Panc1 (cell line): Measurements from ENCODE around the gene SCAANT1. TPM values are rescaled to one million over a fixed set of nuclear protein-coding genes. Genes with fewer than 3 reads are reported as not detected.

Experiments used
- ATAC-seq: fragments of 200-7000 bp; cut with Tn5 transposase; 2 replicates; pipeline ENCODE4 v1.9.1; 2020; ENCODE audit warnings: mild to moderate bottlenecking, moderate library complexity
- BruUV-seq: library from RNA; stranded (reverse); fragments of 400-500 nt; replicated peaks from 2 replicates; lab custom pipeline; 2021; lab: Mats Ljungman, UMichigan
- CTCF ChIA-PET: fragments of 300-600 bp; sonication (Branson Sonifier 250); formaldehyde crosslinking; loops from one replicate; lab custom pipeline; 2022; ENCODE audit warnings: antibody characterized with exemption; lab: Charles Lee
- POLR2A ChIA-PET: fragments of 300-600 bp; sonication (Branson Sonifier 250); formaldehyde crosslinking; loops from one replicate; lab custom pipeline; 2022; ENCODE audit warnings: antibody characterized with exemption; lab: Charles Lee
- DNase-seq: peaks from one replicate; pipeline ENCODE4 v3.0.0-alpha.2; 2010; ENCODE audit warnings: low read depth, low spot score
- H3K27ac ChIP-seq: 2 replicates; pipeline ENCODE4 v1.5.1; 2011; ENCODE audit warnings: mild to moderate bottlenecking, low read length, inconsistent platforms
- H3K27me3 ChIP-seq: fragments of 200-500 bp; sonication (Bioruptor generic); 2 replicates; pipeline ENCODE4 v1.6.0; 2014; ENCODE audit warnings: low read length, inconsistent platforms; ENCODE audit not compliant: control insufficient read depth, insufficient read depth
- H3K36me3 ChIP-seq: fragments of 200-500 bp; sonication (Bioruptor generic); 2 replicates; pipeline ENCODE4 v1.5.1; 2014; ENCODE audit warnings: inconsistent platforms, mild to moderate bottlenecking, low read length, moderate library complexity; ENCODE audit not compliant: control insufficient read depth, insufficient read depth
- H3K4me1 ChIP-seq: 2 replicates; pipeline ENCODE4 v1.5.1; 2011; ENCODE audit warnings: inconsistent platforms, mild to moderate bottlenecking, low read length, moderate library complexity; ENCODE audit not compliant: control insufficient read depth, insufficient read depth
- H3K4me3 ChIP-seq, 2 experiments: 2 replicates each; pipeline ENCODE4 v1.5.1; 2011 to 2012; ENCODE audit warnings: low read depth in 2 of 2, low read length in 2 of 2, mild to moderate bottlenecking in 2 of 2, inconsistent platforms in 1 of 2, moderate library complexity in 1 of 2
- H3K9me3 ChIP-seq: fragments of 200-500 bp; sonication (Bioruptor generic); 2 replicates; pipeline ENCODE4 v1.5.1; 2014; ENCODE audit warnings: low read depth, mild to moderate bottlenecking, inconsistent platforms, low read length, moderate library complexity; ENCODE audit not compliant: control insufficient read depth, insufficient read depth
- POLR2AphosphoS5 ChIP-seq: IDR thresholded peaks from 2 replicates; pipeline ENCODE4 v1.6.1; 2012; ENCODE audit warnings: mild to moderate bottlenecking, low read depth, low read length, moderate library complexity
- REST ChIP-seq, 2 experiments: IDR thresholded peaks; 2 replicates each; pipeline ENCODE4 v1.6.1; 2011 to 2012; ENCODE audit warnings: low read depth in 2 of 2, control low read depth in 1 of 2, low read length in 1 of 2, mild to moderate bottlenecking in 1 of 2, moderate library complexity in 1 of 2; ENCODE audit not compliant: insufficient read depth in 1 of 2
- SIN3A ChIP-seq: IDR thresholded peaks from 2 replicates; pipeline ENCODE4 v1.6.1; 2012; ENCODE audit warnings: low read depth, mild to moderate bottlenecking, low read length, moderate library complexity, borderline replicate concordance; ENCODE audit not compliant: insufficient read depth
- TCF7L2 ChIP-seq: IDR thresholded peaks from 2 replicates; pipeline ENCODE4 v1.6.1; 2011; ENCODE audit warnings: mild to moderate bottlenecking, low read depth, low read length, inconsistent platforms
- in situ Hi-C: cut with HindIII; loops from 2 replicates; pipeline ENCODE4 v1.10.0; 2016; ENCODE audit warnings: low sequenced_read_pairs, low pct_unique_long_range_greater_than_20kb
- intact Hi-C: fragments of 100-400 bp; cut with micrococcal nuclease; formaldehyde crosslinking; loops from one replicate; pipeline ENCODE4 v1.10.0; 2022; ENCODE audit not compliant: unreplicated experiment
- total RNA-seq: library from RNA; stranded (reverse); gene quantifications from one replicate; pipeline ENCODE4 v1.2.1, GENCODE V29; 2021; ENCODE audit not compliant: unreplicated experiment
- TF ChIP-seq, protein P1 (sequence below): fragments of 450-650 bp; IDR thresholded peaks from 2 replicates; pipeline ENCODE4 v1.5.1; 2017; ENCODE audit warnings: mild to moderate bottlenecking

The SCAANT1 gene
- total RNA-seq, 1 experiment from 2014 or later, result not detected

DNA sequence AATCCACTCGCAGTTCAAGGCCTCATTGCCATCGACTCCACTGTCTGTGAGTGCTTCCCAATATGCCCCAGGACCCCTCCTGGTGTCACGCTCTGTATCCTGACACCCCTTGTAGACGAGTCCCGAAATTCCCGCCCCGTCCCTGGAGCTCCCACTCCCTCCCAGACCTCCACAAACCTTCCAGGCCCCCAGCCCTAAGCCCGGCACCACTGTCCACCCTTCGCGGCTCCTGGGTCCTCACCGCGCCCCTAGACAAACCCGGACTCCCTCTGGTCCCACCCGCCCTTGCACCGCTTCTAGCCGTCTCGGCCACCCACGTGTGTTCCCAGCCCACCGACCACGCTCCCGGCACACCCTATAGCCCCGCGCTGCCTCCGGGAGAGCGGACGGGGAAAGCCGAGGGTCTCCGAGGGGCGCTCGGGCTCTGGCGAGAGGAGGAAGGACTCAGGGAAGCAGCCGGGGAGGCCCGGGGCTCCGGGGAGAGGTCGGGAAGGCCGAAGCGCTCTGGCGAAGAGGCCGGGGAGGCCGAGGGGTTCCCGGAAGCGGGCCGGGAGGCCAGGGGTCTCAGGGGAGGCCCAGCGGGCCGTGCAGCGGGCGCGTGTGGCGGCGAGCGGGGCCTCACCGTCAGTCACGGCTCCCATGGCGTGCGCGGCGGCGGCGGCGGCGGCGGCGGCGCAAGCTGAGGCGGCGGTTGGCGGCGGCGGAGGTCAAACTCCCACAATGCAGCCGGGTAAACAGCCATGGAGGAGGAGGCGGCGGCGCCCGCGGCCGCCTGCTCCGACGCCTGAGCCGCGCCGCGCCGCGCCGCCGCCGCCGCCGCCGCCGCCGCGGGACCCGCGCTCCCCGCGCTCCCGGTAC, 48.8 kb downstream of the SCAANT1 start, which contains the start of the genes ATXN7 and THOC7:
TSS of gene ATXN7 (plus strand) at position 718 of the 858 bp plus-strand sequence. CDS start 48,732 bp downstream, outside the sequence.
TSS of gene THOC7 (minus strand) at position 656 of the 858 bp plus-strand sequence. CDS start at position 641, 15 bp downstream.
- ChIA-PET POLR2A (no interaction called here), CTCF (interaction anchor here (0.7 kb wide), 1 partner anchor 131 kb away, joined by 8 read pairs; no protein-coding TSS in a partner anchor)
- intact Hi-C loops (no loop called here), in situ Hi-C loops (no loop called here)
- no peak for DNase-seq
- Histone ChIP-seq H3K9me3 (no peaks in the 10 kb centered on the region), H3K36me3 (no peaks in the 10 kb centered on the region; the same call in 1 of the 2 replicates), H3K27me3 (no peaks in the 10 kb centered on the region), H3K4me1 (peaks cover 3% of the 10 kb centered on the region; the same call in 1 of the 2 replicates), H3K4me3 (peak within 1 kb of the TSS; percentile 70 to 79), H3K27ac (peak within 1 kb of the TSS; percentile 89)
- no TSS peak for BruUV-seq
- ATAC-seq, result peak; percentile 89
- TF ChIP-seq POLR2AphosphoS5 (no peak), REST (IDR thresholded peaks at IDR 0.05; ENCODE audit: insufficient read depth in 1 of 2, low read depth in 2 of 2, low read length in 1 of 2) (no peak), SIN3A (no peak), TCF7L2 (no peak)
- TF ChIP-seq, protein P1, sequence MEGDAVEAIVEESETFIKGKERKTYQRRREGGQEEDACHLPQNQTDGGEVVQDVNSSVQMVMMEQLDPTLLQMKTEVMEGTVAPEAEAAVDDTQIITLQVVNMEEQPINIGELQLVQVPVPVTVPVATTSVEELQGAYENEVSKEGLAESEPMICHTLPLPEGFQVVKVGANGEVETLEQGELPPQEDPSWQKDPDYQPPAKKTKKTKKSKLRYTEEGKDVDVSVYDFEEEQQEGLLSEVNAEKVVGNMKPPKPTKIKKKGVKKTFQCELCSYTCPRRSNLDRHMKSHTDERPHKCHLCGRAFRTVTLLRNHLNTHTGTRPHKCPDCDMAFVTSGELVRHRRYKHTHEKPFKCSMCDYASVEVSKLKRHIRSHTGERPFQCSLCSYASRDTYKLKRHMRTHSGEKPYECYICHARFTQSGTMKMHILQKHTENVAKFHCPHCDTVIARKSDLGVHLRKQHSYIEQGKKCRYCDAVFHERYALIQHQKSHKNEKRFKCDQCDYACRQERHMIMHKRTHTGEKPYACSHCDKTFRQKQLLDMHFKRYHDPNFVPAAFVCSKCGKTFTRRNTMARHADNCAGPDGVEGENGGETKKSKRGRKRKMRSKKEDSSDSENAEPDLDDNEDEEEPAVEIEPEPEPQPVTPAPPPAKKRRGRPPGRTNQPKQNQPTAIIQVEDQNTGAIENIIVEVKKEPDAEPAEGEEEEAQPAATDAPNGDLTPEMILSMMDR, result no peak

DNA sequence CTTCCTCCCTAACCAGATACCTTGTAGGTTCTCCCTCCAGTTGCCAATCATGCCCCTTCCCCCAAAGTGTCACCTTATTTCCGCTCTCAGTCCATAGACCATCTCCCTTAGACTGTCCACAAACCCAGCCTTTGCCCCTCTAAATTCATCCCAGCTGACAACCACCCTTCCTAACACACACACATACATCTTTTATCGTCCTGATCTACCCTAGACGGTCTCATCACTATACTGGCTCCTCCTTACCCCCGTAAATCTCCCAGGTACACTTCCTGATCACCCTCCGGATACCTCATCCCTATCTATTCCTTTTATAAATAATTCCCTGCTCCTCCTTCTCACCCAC, 49.4 kb downstream of the SCAANT1 start:
- BruUV-seq, result no TSS peak
- no peak for ATAC-seq
- no peaks in the 10 kb centered on the region; the same call in 1 of the 2 replicates for H3K36me3 ChIP-seq
- H3K4me1 ChIP-seq, result peaks cover 3% of the 10 kb centered on the region; the same call in 1 of the 2 replicates
- peak overlapping the region; percentile 89 for H3K27ac ChIP-seq
- DNase-seq, result no peak
- no peaks in the 10 kb centered on the region for H3K9me3 ChIP-seq
- TF ChIP-seq, protein P1, result no peak
- TF ChIP-seq POLR2AphosphoS5 (no peak), TCF7L2 (no peak), SIN3A (no peak), REST (IDR thresholded peaks at IDR 0.05; ENCODE audit: insufficient read depth in 1 of 2, low read depth in 2 of 2, low read length in 1 of 2) (no peak)
- intact Hi-C loops, result no loop called here
- no peaks in the 10 kb centered on the region for H3K27me3 ChIP-seq
- POLR2A ChIA-PET, result no interaction called here
- peak overlapping the region; percentile 61 to 64 for H3K4me3 ChIP-seq
- in situ Hi-C loops, result no loop called here
- CTCF ChIA-PET, result no interaction called here
